Activated T-cell treated with anti-CD3 and anti-CD28 coated beads for 48 hours (primary cell): ENCODE results near the gene ELK4.
A peak's percentile ranks its signal among the peaks of the same experiment; 100 is the strongest.

Source experiments
- DNase-seq: peaks from one replicate; pipeline ENCODE4 v3.0.0-alpha.2; 2020; ENCODE audit warnings: low read depth

The ELK4 gene

DNA sequence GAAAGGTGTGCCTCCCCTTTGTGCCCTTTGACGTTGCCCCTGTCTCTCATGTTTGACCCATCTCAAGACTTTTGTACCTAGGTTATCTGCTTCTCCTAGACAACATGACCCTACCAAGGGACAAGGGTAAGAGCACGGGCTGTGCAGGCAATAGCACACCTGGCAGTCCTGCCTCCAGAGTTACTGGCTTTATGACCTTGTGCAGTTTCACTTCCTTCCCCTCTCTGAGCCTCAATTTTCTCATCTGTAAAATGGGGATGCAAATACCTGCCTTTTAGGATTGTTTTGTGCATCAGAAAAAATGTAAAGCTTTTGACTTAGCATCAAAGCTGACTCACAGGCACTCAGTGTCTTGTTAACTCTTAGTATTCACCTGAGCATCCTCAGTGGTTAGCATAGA, 36.4 kb downstream of the ELK4 start:
- no peak for DNase-seq

DNA sequence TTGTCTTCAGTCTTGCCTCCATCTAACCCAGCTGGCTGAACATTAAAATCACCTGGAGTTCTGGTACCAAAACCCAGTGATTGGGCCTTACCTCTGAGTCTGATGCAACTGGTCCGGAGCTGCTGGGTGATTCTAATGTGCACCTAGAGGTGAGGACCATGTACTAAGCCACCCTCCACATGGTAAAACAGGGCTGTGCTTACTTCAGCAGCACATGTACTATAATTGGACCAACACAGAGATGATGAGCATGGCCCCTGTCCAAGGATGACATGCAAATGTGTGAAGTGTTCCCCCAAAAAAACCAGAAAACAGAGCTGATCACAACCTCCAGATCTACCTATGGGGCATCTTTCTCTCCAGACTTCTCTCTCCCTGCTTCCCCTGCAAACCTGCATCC, 37.0 kb downstream of the ELK4 start:
- no peak for DNase-seq

DNA sequence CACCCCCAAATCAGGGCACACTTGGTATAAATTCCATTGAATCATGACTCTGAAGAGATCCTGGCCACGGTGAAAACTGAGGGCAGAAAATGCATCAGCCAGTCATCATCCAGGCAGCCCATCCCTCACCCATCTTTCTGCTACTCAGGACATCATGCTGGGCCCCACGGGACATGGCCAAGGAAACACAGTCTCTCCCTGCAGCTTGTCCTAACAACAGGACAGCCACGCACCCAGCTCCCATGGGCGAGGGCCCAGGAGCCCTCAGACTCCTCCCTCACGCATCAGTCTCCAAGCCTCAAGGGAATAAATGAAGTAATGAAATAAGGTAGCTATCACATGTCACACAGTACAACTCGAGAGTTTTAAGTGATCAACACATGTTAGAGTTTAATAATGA, 37.8 kb downstream of the ELK4 start:
- no peak for DNase-seq

DNA sequence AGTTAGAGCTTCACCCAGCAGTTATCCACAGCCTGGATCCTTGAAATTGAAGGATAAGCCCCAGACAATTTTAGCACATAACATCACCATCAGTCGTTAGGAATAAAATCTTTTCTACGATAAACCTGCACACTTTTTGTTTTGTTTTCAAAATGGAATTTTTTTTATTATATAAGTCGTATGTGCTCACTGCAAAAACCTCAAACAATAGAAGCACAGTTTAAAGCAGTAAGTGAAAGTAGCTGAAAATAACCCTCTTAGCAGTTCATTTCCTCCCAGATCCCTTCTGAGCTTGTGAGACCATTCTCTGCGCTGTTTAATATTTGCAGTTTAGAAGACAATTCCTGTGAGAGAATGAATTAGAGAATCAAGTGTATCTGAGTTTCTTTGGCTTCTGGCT, 38.3 kb downstream of the ELK4 start:
- DNase-seq = no peak

DNA sequence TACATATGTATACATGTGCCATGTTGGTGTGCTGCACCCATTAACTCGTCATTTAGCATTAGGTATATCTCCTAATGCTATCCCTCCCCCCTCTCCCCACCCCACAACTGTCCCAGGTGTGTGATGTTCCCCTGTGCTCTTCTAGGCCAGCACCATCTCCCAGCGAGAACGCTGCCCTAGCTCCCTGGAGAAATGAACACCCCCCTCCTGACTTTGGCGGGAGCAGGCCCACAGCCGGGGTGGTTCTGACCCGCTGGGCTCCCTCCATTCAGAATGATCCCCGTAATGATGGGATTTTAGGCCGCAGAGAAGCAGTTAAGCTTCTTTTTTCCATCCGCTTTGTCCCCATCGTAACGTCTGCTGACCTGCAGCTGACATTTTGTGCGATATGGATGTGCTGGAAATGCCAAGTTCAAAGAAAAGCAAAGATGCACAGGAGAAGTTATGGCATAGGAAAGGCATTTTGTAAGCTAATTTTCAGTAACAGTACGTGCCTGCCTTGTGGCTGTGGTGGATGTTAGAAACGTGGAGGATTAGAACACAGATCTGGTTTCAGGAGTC, 39.3 kb downstream of the ELK4 start:
- no peak for DNase-seq

DNA sequence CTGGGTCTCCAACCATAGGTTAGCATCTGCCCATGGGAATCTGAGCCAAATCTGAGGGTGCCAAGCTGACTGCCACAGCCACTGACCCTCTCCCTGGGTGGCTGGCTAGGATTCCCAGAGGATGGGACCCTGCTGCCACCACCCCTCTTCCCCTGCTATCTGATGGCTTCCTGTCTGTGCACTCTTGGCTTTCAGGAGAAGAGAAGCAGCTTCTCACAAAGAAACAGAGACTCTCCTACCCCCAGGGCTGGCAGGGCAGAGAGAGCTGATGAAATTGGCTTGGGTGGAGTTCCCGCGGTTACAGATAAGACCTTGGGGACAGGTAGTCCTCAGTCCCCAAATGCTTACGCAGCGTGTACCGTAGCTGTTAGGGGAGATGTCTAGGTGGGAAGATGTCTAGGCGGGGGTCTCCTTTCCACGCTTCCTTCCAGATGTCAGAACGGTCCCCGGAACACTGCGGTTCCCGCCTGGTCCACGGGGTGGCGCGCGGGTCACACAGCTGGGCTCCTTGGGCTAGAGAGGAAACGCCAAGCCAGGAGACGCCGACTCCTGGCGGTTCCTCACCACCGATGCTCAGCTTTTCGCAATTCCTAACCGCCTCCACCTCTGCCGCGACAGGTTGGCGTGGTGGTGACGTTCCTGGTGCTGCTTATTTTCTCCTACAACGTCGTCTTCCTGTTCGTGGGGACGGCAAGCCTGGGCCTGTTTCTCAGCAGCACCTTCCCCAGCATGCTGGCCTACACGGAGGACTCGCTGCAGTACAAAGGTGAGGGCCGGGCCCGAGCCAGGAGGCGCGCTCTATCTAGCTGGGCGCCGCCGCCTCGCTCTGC, 40.1 kb downstream of the ELK4 start:
- peak; percentile 90 for DNase-seq

DNA sequence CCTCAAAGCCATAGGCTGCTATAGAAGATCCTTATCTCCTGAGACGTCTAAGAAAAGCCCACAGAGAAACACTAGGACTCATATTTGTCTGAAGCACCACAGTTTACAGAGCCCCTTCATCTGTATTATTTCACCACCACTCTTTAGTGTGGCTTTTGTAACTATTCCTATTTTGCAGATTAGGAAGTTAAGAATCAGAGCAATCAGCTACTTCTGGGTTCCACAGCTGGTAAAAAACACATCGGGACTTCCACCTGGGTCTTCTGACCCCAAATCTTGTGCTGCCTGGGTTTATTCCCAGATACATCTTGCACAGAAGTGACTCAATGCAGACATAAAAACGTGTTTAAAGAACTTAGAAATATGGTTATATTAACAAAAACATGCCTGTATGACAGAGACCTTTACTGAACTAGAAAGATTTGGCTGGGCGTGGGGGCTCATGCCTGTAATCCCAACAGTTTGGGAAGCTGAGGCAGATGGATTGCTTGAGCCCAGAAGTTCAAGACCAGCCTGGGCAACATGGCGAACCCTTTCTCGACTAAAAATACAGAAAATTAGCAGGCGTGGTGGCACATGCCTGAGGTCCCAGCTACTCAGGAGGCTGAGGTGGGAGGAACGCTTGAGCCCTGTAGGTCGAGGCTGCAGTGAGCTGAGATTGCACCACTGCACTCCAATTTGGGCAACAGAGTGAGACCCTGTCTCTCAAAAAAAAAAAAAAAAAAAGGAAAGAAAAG, 40.9 kb downstream of the ELK4 start:
- DNase-seq = no peak

DNA sequence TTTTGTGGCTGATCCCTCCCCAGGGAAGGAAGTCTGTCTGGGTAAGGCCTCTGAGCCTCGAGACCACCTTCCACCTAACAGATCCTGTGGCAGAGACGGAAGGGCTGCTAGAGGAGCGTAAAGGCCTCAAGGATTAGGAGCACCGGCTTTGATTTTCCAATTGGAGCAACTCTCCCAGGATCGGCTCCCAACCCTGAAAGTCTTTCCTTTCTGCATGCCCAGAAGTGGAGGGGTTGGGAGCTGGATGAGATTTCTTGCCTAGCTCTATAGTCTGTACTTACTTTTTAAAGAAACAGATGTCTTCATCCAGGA, 41.4 kb downstream of the ELK4 start:
- DNase-seq = no peak

DNA sequence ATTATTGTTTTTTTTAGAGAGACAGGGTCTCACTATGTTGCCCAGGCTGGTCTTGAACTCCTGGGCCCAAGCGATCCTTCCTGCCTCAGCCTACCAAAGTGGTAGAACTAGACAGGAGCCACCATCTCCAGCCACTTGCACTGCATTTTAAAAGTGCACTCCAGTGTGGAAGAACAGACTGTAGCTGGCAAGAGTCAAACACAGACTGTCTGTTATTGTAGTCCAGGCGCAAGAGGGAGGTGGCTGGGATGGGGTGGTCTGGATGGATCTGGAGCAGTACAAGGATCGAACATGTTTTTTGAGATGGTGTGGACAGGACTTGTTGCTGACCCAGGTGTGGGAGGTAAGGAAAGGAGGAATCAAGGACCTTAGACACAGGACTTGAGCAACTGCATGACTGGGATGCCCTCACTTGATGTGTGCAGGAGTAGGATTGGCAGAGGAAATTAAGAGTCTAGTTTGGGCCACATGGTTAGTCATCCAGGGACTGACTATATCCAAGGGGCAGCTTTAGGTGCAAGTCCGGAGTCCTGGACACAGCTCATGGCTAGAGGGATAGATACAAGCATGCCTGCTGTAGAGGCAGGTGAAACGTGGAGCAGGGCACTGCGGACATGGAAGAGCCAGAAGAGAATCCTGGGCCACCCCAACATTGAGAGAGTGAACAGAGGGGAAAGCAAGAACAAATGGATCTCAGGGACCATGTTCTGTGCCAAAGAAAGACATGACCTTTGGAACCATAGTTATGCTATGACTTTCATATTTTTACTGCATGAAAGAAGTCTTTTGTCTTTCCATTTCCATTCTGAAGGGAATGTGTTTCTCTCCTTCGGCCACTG, 42.0 kb downstream of the ELK4 start:
- DNase-seq = no peak

DNA sequence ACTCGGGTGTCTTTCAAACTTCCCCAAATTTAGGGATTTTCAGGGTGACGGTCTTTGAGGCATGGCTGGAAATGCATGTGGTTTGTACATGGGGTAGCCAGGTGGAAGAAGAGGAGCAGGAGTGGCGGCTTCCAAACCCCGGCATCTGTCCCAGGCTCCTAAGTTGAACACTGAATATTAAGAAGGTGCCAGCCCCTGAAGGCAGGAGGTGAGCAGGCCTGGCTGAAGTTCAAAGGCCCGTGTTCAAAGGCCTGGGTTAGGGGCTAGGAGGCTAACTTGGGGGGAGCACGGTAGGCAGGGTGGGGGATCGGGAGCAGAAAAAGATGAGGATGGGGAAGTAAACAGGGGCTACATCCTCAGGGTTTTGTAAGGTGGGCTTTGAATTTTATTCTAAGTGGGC, 42.8 kb downstream of the ELK4 start:
- no peak for DNase-seq

DNA sequence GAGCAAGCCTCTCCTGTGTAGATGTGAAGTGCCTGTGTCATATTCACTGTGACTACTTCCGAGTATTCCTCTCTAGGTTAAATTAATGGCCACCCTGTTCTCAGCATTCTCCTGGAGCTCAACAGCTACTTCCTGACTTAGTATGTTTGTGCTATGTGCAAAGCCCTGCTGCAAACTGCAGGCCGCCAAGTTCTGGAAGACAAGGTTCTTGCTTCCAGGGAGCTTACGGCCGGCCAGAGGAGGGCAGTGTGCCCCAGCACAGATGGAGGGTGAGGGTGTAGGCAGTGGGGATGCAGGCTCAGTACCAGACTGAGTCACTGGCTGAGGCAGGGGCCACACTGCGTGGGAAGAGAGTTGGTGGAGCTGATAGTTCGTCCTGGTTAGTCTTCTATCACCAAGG, 43.2 kb downstream of the ELK4 start:
- peak; percentile 37 for DNase-seq

DNA sequence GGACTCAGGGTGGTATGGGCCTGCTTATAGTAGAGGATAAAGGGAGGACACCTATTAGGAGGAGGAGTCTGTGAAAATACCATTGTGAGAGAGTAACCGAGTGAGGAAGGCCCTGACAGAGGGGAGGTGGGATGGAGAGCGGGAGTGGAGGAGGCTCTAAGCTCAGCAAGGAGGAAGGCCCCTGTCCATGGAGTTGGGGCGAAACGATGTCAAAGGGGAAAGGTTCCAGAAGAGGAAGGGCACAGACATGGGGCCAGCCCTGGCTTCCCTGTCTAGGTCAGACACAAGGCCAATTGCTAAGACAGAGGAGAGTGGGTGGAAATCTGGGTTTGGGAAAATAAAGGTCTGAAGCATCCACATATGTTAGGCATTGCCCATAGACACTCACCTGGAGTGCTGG, 44.2 kb downstream of the ELK4 start:
- DNase-seq = no peak

DNA sequence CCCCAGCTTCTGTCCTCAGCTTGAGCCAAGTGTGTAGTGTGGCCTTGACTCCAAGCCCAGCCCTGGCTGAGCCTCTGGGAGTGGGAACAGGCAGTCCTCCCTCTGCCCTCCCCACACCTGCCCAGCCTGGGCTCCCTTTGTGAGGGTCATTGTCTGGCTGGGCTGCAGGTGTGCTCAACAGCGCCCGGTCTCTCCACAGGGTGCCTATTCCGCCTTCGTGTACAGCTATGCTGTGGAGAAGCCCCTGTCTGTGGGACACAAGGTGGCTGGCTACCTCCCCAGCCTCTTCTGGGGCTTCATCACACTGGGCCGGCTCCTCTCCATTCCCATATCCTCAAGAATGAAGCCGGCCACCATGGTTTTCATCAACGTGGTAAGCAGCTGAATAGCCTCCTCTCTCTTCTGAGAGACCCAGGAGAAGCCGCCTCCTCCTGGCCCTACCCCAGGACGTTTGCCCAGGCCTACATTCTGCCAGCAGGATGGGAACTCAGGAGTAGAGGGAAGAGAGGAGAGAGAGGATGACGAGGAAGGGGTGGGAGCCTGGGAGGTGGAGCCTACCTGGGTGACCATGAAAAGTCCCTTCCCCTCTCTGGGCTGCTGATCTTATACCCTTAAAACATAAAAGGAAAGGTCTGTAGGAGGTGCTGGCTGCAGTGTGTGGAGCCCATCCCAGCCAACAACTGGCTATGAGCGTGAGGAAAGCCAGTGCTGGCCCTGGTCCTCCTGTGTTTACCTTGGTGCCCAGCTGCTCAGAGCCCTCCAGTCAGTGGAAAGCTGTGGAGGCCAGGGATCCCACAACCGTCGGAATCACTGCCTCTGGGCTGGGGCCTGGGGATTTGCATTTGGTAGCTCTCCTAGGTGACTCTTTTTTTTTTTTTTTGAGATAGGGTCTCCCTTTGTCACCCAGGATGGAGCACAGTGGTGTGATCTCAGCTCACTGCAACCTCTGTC, 45.7 kb downstream of the ELK4 start:
- DNase-seq = no peak

DNA sequence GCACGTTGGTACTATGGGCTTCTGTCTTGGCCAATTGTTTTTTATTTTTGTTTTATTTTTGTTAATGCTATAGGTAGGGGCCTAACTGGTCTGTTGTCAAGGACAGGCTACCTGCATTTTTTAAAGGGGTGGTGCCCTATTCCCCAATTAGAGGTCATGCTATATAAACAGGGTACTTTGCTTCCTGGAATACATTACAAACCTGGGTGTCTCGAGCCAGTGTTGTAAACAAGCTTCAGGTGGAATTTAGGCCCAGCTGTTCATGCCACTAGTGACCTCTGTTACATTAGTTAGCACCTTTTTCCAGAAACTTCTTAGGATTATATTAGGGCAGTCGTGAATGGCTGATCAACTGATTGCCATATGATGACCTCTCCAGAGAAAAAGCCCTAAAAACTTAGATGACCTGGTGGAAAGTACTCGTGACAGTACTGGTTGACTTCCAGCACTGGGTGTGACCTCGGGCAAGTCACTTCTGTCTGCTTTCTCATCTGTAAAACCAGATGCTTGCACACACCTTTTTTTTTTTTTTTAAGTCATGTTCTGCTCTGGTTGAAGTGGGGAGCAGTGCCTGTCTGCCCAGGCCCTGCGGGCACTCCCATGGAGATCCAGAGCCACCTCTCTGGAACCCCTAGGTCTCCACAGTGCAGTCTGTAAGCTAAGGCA, 46.5 kb downstream of the ELK4 start:
- DNase-seq = no peak

DNA sequence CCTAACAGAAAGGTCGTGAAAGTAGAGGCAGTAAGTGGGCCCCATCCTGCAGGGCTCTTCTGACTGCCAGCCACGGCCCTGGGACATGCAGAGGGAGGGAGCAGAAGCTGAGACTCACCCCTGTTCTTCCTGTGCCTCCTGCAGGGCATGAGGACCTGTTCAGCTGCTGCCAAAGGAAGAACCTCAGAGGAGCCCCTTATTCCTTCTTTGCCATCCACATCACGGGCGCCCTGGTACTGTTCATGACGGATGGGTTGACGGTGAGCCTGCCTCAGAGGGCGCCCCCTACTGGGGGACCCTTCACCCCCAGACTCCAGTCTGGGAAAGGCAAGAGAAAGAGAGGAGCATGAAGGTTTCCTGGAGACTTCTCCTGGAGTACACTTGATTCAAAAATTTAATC, 47.1 kb downstream of the ELK4 start:
- no peak for DNase-seq

DNA sequence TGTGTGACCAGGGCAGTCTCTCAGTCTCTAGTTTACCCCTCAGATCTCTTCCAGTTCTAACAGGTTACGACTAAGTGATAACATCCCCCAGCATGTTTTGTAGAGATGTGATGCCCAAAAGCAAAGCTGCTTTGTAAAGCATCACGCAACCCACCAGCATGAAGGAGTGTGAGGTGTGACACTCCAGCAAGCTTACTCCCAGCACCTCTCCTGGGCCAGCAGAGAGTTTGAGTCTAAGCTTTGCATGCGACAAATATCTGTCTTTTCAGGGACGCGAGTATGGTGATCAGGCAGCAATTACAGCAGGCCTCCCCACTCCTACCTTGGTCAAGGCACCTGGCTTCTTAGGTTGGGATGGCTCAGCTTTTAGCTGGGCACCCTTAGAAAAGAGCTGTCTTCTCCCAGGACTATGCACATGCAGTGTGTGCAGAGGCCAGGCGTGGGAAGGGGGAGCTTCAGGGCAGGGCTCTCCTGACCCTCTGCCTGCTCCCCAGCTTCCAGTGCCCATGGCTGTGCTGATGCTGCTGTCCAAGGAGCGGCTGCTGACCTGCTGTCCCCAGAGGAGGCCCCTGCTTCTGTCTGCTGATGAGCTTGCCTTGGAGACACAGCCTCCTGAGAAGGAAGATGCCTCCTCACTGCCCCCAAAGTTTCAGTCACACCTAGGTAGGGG, 48.2 kb downstream of the ELK4 start:
- no peak for DNase-seq

DNA sequence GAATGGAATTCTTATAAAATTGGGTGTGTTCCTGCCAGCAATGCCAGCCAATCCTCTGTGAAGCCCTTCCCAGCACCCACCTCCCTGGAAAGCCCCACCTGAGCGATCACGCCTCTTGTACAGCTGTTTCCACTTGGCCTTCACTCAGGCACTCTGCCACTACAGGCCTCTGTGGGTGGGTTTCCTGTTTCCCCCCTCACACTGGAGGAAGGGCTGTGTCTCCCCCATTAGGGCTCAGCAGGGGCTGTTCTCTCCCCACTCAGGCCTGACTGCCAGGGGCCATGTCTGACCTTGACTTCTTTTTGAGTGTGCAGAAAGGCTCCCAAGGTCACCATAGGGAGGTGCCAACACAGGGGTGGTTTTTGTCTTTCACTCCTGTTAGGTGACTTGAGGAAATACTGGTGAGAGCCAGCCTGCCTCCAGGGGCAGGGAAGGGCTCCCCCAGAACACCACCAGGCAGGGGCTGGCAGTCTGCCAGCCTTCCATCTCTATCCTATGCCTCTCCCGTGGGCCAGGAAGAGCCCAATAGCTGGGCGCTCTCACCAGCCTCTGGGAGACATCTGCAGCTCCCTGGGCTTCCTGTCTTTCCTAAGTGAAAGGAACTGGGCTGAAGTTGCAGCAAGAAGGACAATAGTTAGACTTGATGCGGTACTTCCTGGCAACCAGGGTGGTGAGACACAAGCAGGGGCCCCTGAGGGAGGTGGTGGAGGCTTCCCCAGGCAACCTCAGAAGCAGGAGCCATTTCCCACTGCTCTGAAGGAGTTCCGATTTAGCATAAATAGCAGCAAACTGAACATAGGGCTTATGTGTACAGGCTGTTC, 49.1 kb downstream of the ELK4 start:
- DNase-seq = no peak

DNA sequence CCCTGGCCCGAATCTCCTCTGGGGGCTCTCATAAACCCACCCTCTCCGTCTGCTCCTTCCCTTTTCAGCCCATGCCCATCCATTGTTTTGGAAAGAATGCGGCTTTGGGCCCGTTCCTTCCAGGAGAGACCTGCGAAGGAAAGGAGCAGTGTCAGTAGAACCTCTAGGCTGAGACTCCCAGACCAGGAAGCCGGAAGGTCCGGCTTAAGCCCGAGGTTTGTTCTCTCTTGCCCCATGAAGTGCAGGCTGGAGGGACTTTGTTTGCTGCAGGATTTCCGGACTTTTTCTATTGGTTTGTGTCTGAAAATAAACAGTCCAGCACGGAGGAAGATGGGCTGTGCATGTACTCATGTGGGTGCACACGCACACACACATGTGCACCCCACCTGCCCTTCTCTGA, 49.8 kb downstream of the ELK4 start:
- no peak for DNase-seq

DNA sequence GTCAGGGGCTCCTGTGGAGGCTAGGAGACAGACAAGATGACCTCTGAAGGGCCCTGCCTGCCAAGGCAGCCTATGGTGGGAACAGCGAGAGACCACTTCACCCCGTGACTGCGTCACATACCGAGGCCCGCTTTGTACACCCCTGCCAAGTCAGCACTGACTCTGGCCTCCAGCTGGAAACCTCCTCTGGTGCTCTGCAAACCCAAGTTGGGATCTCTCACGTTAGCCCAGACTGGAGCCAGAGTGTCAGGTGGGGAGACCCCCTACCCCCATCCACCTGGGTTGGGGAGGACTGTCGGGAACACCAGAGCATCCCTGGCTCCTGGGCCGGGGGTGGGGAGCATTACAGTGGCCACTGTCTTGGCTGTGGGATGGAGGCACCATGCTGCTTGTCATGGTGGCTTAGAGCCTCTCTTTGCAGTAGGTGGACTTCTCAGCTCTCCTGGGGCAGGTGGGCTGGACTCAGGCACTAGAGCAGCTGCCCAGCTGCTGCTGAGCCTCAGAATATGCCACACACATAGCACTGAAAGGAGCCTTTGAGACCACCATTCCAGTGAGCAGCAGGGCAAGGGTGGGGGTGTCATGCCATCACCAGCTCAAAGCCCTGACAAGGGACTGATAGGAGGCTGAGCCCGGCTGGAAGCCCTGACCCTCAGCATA, 50.4 kb downstream of the ELK4 start:
- no peak for DNase-seq
